Measurements from ENCODE around the gene ADAT2. TPM values are rescaled to one million over a fixed set of nuclear protein-coding genes. Genes with fewer than 3 reads are reported as not detected.

The ADAT2 gene
- total and polyA plus RNA-seq, 2 of the 8 experiments (the other 6 are each of a cell fraction or from before 2014, with no cell fraction given): 4.3 to 11.8 TPM

DNA sequence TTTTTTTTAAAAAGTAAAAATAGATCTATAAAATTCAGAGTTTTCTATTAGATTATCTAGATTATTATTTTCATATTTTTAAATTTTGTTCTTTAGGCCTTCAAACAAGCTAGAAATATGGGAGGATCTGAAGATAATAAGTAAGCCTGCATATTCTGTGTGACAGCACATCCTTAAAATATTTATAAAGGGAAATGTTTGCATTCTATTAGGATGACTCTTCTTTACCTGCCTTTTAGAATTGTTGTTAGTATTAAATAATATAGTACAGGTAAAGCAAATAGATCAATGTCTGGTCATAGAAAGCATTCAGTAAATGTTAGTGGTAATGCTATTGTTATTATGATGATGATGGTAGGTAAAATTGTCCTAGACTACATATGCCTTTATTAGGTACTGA is 17.5 kb upstream of the ADAT2 start:
- no peaks in the 10 kb centered on the region for H3K27me3 ChIP-seq (replicated peaks in 1 of 4; ENCODE audit: control insufficient read depth in 3 of 4, extremely low read depth in 1 of 4, insufficient read depth in 3 of 4, low read length in 3 of 4)
- H4K91ac ChIP-seq (replicated peaks; ENCODE audit: insufficient read length, low read length): no peak overlapping the region
- H3K4ac ChIP-seq (replicated peaks; ENCODE audit: insufficient read length, low read depth, low read length): no peak overlapping the region
- H2AFZ ChIP-seq (ENCODE audit: low read length): no peak overlapping the region
- no peaks in the 10 kb centered on the region for H3K9me3 ChIP-seq (ENCODE audit: insufficient read depth in 2 of 2, low read depth in 1 of 2, low read length in 1 of 2)
- no peak overlapping the region for H4K8ac ChIP-seq (ENCODE audit: extremely low read depth, insufficient read depth, low read length)
- no peak overlapping the region for H3K56ac ChIP-seq (replicated peaks; ENCODE audit: insufficient read length, low read depth, low read length)
- no peaks in the 10 kb centered on the region for H3K79me2 ChIP-seq (ENCODE audit: control insufficient read depth in 1 of 2, insufficient read depth in 2 of 2, low read length in 2 of 2)
- H3K14ac ChIP-seq (ENCODE audit: insufficient read length): no peak overlapping the region
- H4K20me1 ChIP-seq (replicated peaks in 1 of 2; ENCODE audit: control insufficient read depth in 1 of 2, insufficient read depth in 2 of 2, low read length in 2 of 2): no peaks in the 10 kb centered on the region
- no peak overlapping the region for H3K23ac ChIP-seq (ENCODE audit: insufficient read length)
- CTCF ChIA-PET (ENCODE audit: partially characterized antibody): interaction anchor here (0.7 kb wide), 1 partner anchor 994 kb away, joined by 3 read pairs; no protein-coding TSS in a partner anchor
- no peak overlapping the region for H3K4me2 ChIP-seq (ENCODE audit: insufficient read depth in 1 of 2, low read depth in 2 of 2, low read length in 2 of 2)
- H2BK5ac ChIP-seq (ENCODE audit: low read depth, low read length): no peak overlapping the region
- FAIRE-seq (no peak), DNase-seq (ENCODE audit: low read depth in 1 of 2, low spot score in 2 of 2) (no peak)
- no peak overlapping the region for H3K18ac ChIP-seq (ENCODE audit: extremely low read depth, low read length)
- peaks cover 0 to 4% (median 0%) of the 10 kb centered on the region in 4 experiments; a peak in 1 of 8 replicates for H3K36me3 ChIP-seq (ENCODE audit: control insufficient read depth in 2 of 4, insufficient read depth in 4 of 4, low read length in 3 of 4)
- POLR2A ChIA-PET (ENCODE audit: partially characterized antibody): no interaction called here
- no peak overlapping the region for H2BK12ac ChIP-seq (ENCODE audit: low read depth, low read length)
- H2BK15ac ChIP-seq (ENCODE audit: low read length): no peak overlapping the region
- no peak overlapping the region for H3K27ac ChIP-seq (ENCODE audit: low read depth, low read length)
- H2BK20ac ChIP-seq (ENCODE audit: low read length): no peak overlapping the region
- no peak overlapping the region for H2AK5ac ChIP-seq (ENCODE audit: low read depth, low read length)
- H3K4me3 ChIP-seq (ENCODE audit: extremely low read depth in 1 of 4, insufficient read depth in 2 of 4, low read depth in 3 of 4, low read length in 4 of 4): no peak overlapping the region
- no peak overlapping the region for H2BK120ac ChIP-seq (replicated peaks; ENCODE audit: low read depth, low read length)
- no peaks in the 10 kb centered on the region for H3K23me2 ChIP-seq (ENCODE audit: low read depth, low read length)
- H3K9ac ChIP-seq (replicated peaks in 1 of 4; ENCODE audit: extremely low read depth in 1 of 4, low read depth in 3 of 4, low read length in 3 of 4): no peak overlapping the region
- no peaks in the 10 kb centered on the region for H3K79me1 ChIP-seq (ENCODE audit: low read depth, low read length)
- H3K4me1 ChIP-seq (replicated peaks in 1 of 4; ENCODE audit: control insufficient read depth in 3 of 4, insufficient read depth in 4 of 4, low read length in 3 of 4): no peaks in the 10 kb centered on the region
- H4K5ac ChIP-seq (ENCODE audit: insufficient read length, low read depth, low read length): no peak overlapping the region
- no peak for TF ChIP-seq KDM4A (IDR thresholded peaks at IDR 0.05; ENCODE audit: low read depth, low read length, severe bottlenecking)
- TF ChIP-seq, protein P1, sequence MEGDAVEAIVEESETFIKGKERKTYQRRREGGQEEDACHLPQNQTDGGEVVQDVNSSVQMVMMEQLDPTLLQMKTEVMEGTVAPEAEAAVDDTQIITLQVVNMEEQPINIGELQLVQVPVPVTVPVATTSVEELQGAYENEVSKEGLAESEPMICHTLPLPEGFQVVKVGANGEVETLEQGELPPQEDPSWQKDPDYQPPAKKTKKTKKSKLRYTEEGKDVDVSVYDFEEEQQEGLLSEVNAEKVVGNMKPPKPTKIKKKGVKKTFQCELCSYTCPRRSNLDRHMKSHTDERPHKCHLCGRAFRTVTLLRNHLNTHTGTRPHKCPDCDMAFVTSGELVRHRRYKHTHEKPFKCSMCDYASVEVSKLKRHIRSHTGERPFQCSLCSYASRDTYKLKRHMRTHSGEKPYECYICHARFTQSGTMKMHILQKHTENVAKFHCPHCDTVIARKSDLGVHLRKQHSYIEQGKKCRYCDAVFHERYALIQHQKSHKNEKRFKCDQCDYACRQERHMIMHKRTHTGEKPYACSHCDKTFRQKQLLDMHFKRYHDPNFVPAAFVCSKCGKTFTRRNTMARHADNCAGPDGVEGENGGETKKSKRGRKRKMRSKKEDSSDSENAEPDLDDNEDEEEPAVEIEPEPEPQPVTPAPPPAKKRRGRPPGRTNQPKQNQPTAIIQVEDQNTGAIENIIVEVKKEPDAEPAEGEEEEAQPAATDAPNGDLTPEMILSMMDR (IDR thresholded peaks at IDR 0.05; ENCODE audit: control extremely low read depth in 1 of 3, insufficient read depth in 1 of 3, low read depth in 1 of 3, low read length in 3 of 3): no peak
- TF ChIP-seq TAF7 (optimal IDR thresholded peaks at IDR 0.05; ENCODE audit: borderline replicate concordance, low read depth, low read length): no peak
- no peak for TF ChIP-seq HDAC6 (IDR thresholded peaks at IDR 0.05; ENCODE audit: low read depth, low read length)
- TF ChIP-seq SRF (IDR thresholded peaks at IDR 0.05; ENCODE audit: low read depth, low read length): no peak
- TF ChIP-seq, protein P2, sequence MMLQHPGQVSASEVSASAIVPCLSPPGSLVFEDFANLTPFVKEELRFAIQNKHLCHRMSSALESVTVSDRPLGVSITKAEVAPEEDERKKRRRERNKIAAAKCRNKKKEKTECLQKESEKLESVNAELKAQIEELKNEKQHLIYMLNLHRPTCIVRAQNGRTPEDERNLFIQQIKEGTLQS (IDR thresholded peaks at IDR 0.05; ENCODE audit: insufficient read depth, low read depth, low read length): no peak
- no peak for TF ChIP-seq SIN3A (conservative IDR thresholded peaks at IDR 0.05 in 1 of 2, IDR thresholded peaks at IDR 0.05 in 1 of 2; ENCODE audit: low read depth in 1 of 2, low read length in 2 of 2)
- TF ChIP-seq, protein P3, sequence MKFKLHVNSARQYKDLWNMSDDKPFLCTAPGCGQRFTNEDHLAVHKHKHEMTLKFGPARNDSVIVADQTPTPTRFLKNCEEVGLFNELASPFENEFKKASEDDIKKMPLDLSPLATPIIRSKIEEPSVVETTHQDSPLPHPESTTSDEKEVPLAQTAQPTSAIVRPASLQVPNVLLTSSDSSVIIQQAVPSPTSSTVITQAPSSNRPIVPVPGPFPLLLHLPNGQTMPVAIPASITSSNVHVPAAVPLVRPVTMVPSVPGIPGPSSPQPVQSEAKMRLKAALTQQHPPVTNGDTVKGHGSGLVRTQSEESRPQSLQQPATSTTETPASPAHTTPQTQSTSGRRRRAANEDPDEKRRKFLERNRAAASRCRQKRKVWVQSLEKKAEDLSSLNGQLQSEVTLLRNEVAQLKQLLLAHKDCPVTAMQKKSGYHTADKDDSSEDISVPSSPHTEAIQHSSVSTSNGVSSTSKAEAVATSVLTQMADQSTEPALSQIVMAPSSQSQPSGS (IDR thresholded peaks at IDR 0.05; ENCODE audit: low read length): no peak
- TF ChIP-seq TEAD4 (IDR thresholded peaks at IDR 0.05; ENCODE audit: low read depth, low read length): no peak
